Upper lobe of right lung (tissue), 1 donor: ENCODE data around the gene AGPAT4. TPM values are rescaled to one million over a fixed set of nuclear protein-coding genes. Genes with fewer than 3 reads are reported as not detected.

Experiments
- ATAC-seq: fragments of 200-7000 bp; cut with Tn5 transposase; one replicate; pipeline ENCODE4 v1.9.1; 2020; ENCODE audit warnings: mild to moderate bottlenecking, moderate library complexity
- DNase-seq: peaks from one replicate; pipeline ENCODE4 v3.0.0-alpha.2; 2020
- H3K27ac ChIP-seq: fragments of 200-600 bp; one replicate; pipeline ENCODE4 v1.8.0; 2022
- H3K27me3 ChIP-seq: fragments of 200-600 bp; one replicate; pipeline ENCODE4 v1.8.0; 2022; ENCODE audit warnings: mild to moderate bottlenecking
- H3K36me3 ChIP-seq: fragments of 200-600 bp; one replicate; pipeline ENCODE4 v1.8.0; 2022
- H3K4me1 ChIP-seq: fragments of 200-600 bp; one replicate; pipeline ENCODE4 v1.8.0; 2022
- H3K4me3 ChIP-seq: fragments of 200-600 bp; one replicate; pipeline ENCODE4 v1.8.0; 2022; ENCODE audit warnings: mild to moderate bottlenecking
- H3K9me3 ChIP-seq: fragments of 200-600 bp; one replicate; pipeline ENCODE4 v1.8.0; 2022
- CTCF ChIP-seq: fragments of 200-600 bp; IDR thresholded peaks from one replicate; pipeline ENCODE4 v1.8.0; 2022; ENCODE audit warnings: antibody characterized with exemption
- intact Hi-C: fragments of 100-400 bp; cut with DNase I; formaldehyde crosslinking; loops from one replicate; pipeline ENCODE4 v1.11.0; 2022
- total RNA-seq: library from RNA; stranded (reverse); fragmentation: NEBNext Ultra II Directional; extraction: Animal tissue kit (Norgen Biotek cat#: 25700); gene quantifications from one replicate; pipeline ENCODE4 v1.2.1, GENCODE V29; 2021
- donor health status: DM: no; HTN: yes; CAD: no; lungs with severe emphysema.

Gene AGPAT4
- total RNA-seq, 1 donor from 2014 or later, result 16.6 TPM

- Histone ChIP-seq H3K4me1 (peaks cover 6% of the 10 kb centered on the region), H3K27me3 (no peaks in the 10 kb centered on the region), H3K9me3 (no peaks in the 10 kb centered on the region), H3K36me3 (no peaks in the 10 kb centered on the region), H3K27ac (peak overlapping the region; percentile 53), H3K4me3 (peak overlapping the region; percentile 6)
- TF ChIP-seq CTCF, result no peak
- DNase-seq, result peak; percentile 84
- peak; percentile 92 for ATAC-seq
- intact Hi-C loops, result no loop called here
Observed at GRCh38 chr6:161242779-161243693, 30.8 kb downstream of the AGPAT4 start.

GRCh38 chr6:161242113-161242512, 31.7 kb downstream of the AGPAT4 start:
- Histone ChIP-seq H3K27ac (no peak overlapping the region), H3K9me3 (no peaks in the 10 kb centered on the region), H3K4me3 (no peak overlapping the region), H3K4me1 (peaks cover 6% of the 10 kb centered on the region), H3K27me3 (no peaks in the 10 kb centered on the region), H3K36me3 (no peaks in the 10 kb centered on the region)
- no peak for ATAC-seq
- intact Hi-C loops, result no loop called here
- no peak for TF ChIP-seq CTCF
- DNase-seq, result no peak

- Histone ChIP-seq H3K27me3 (no peaks in the 10 kb centered on the region), H3K27ac (no peak overlapping the region), H3K9me3 (no peaks in the 10 kb centered on the region), H3K4me1 (peaks cover 6% of the 10 kb centered on the region), H3K36me3 (no peaks in the 10 kb centered on the region), H3K4me3 (no peak overlapping the region)
- intact Hi-C loops, result no loop called here
- no peak for TF ChIP-seq CTCF
- no peak for ATAC-seq
- DNase-seq, result no peak
Observed at GRCh38 chr6:161239001-161239400, 34.9 kb downstream of the AGPAT4 start.

GRCh38 chr6:161238500-161238899, 35.4 kb downstream of the AGPAT4 start:
- no peaks in the 10 kb centered on the region for H3K9me3 ChIP-seq
- H3K4me1 ChIP-seq, result peaks cover 6% of the 10 kb centered on the region
- H3K27ac ChIP-seq, result no peak overlapping the region
- no peaks in the 10 kb centered on the region for H3K36me3 ChIP-seq
- DNase-seq (no peak), ATAC-seq (peak; percentile 8)
- no peak for TF ChIP-seq CTCF
- intact Hi-C loops, result no loop called here
- no peaks in the 10 kb centered on the region for H3K27me3 ChIP-seq
- no peak overlapping the region for H3K4me3 ChIP-seq

- intact Hi-C loops, result no loop called here
- Histone ChIP-seq H3K27ac (no peak overlapping the region), H3K27me3 (no peaks in the 10 kb centered on the region), H3K36me3 (no peaks in the 10 kb centered on the region), H3K4me3 (no peak overlapping the region), H3K9me3 (no peaks in the 10 kb centered on the region), H3K4me1 (peaks cover 2% of the 10 kb centered on the region)
- DNase-seq (no peak), ATAC-seq (no peak)
- no peak for TF ChIP-seq CTCF
Observed at GRCh38 chr6:161238081-161238480, 35.8 kb downstream of the AGPAT4 start.
